Neural progenitor cell (in vitro differentiated cells): ENCODE results near the gene HCFC1.

ENCODE experiments used
- EZH2 ChIP-seq: fragments of 200-600 bp; sonication (generic); IDR thresholded peaks from 2 replicates; pipeline ENCODE4 v1.6.1; 2017; ENCODE audit warnings: antibody characterized with exemption, mild to moderate bottlenecking, moderate library complexity
- TF ChIP-seq, protein P1 (sequence below): fragments of 200-600 bp; sonication (generic); IDR thresholded peaks from 2 replicates; pipeline ENCODE4 v1.5.1; 2017; ENCODE audit warnings: antibody characterized with exemption, mild to moderate bottlenecking

DNA sequence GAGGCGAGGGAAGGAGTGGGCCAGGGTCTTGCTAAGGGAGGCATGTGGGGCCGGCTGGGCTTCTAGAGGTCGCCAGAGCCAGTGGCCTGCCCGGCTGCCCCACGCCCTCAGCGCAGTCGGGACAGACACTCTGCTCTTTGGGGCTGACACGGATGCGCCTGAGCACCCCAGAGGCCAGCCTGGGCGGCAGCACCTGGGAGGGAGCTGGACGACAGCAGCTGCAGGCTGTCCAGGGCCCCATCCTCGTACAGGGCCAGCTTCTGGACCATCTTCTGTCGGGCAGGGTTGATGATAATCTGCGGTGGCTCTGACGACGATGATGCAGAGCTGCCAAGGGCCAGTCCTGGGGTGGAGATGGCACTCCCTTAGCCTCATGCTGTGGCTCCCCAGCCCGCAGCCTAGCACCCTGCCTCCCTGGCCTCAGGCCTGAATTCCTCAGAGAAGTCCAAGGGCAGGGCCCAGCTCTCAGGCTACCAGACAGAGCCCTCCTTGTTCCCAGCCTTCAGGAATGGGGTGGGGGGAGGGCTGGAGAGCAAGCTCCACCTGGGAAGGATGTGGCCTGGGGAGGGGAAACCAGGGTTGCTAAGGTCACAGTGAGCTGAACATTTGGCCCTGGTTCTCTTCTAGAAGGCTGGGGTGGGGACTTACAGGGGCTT is 40.8 kb upstream of the HCFC1 start:
- TF ChIP-seq, protein P1, sequence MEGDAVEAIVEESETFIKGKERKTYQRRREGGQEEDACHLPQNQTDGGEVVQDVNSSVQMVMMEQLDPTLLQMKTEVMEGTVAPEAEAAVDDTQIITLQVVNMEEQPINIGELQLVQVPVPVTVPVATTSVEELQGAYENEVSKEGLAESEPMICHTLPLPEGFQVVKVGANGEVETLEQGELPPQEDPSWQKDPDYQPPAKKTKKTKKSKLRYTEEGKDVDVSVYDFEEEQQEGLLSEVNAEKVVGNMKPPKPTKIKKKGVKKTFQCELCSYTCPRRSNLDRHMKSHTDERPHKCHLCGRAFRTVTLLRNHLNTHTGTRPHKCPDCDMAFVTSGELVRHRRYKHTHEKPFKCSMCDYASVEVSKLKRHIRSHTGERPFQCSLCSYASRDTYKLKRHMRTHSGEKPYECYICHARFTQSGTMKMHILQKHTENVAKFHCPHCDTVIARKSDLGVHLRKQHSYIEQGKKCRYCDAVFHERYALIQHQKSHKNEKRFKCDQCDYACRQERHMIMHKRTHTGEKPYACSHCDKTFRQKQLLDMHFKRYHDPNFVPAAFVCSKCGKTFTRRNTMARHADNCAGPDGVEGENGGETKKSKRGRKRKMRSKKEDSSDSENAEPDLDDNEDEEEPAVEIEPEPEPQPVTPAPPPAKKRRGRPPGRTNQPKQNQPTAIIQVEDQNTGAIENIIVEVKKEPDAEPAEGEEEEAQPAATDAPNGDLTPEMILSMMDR: no peak
- no peak for TF ChIP-seq EZH2
